OCI-LY1 (cell line): ENCODE data around the gene EDC3.

Experiments used
- H2AFZ ChIP-seq: fragments of 200-600 bp; sonication (generic), shearing (Covaris generic); 2 replicates; pipeline ENCODE4 v1.6.0; 2014; ENCODE audit warnings: antibody characterized with exemption, mild to moderate bottlenecking, low read length
- H3F3A ChIP-seq: fragments of 200-600 bp; sonication (generic), shearing (Covaris generic); 2 replicates; pipeline ENCODE4 v1.6.0; 2014; ENCODE audit warnings: mild to moderate bottlenecking, antibody characterized with exemption, low read length, moderate library complexity; ENCODE audit not compliant: insufficient read depth
- H3K27ac ChIP-seq: fragments of 200-600 bp; sonication (generic); 2 replicates; pipeline ENCODE4 v1.5.1; 2014; ENCODE audit warnings: low read length, mixed run types, mild to moderate bottlenecking, low read depth; ENCODE audit not compliant: poor library complexity, severe bottlenecking
- H3K27me3 ChIP-seq: fragments of 200-600 bp; sonication (generic); 2 replicates; pipeline ENCODE4 v1.6.0; 2014; ENCODE audit warnings: antibody characterized with exemption, mild to moderate bottlenecking, low read length, moderate library complexity; ENCODE audit not compliant: insufficient read depth
- H3K36me3 ChIP-seq: fragments of 200-600 bp; sonication (generic); 2 replicates; pipeline ENCODE4 v1.6.1; 2014; ENCODE audit warnings: mild to moderate bottlenecking, antibody characterized with exemption, low read length, moderate library complexity, mixed read lengths; ENCODE audit not compliant: insufficient read depth
- H3K4me1 ChIP-seq: fragments of 200-600 bp; sonication (generic); 2 replicates; pipeline ENCODE4 v1.5.1; 2014; ENCODE audit warnings: mild to moderate bottlenecking, low read length, moderate library complexity; ENCODE audit not compliant: insufficient read depth, severe bottlenecking
- H3K4me2 ChIP-seq: fragments of 200-600 bp; sonication (generic), shearing (Covaris generic); 2 replicates; pipeline ENCODE4 v1.6.1; 2014; ENCODE audit warnings: low read length
- H3K4me3 ChIP-seq: fragments of 200-600 bp; sonication (generic); 2 replicates; pipeline ENCODE4 v1.5.1; 2014; ENCODE audit warnings: low read length, low read depth, mild to moderate bottlenecking, mixed read lengths; ENCODE audit not compliant: poor library complexity, severe bottlenecking
- H3K79me2 ChIP-seq: fragments of 200-600 bp; shearing (Covaris generic); 2 replicates; pipeline ENCODE4 v1.6.1; 2016; ENCODE audit warnings: mixed run types, low read length, mixed read lengths; ENCODE audit not compliant: insufficient read depth
- H3K9ac ChIP-seq: fragments of 200-600 bp; sonication (generic), shearing (Covaris generic); 2 replicates; pipeline ENCODE4 v1.6.1; 2014; ENCODE audit warnings: mild to moderate bottlenecking, low read length, mixed read lengths
- H3K9me2 ChIP-seq: fragments of 200-600 bp; sonication (generic), shearing (Covaris generic); 2 replicates; pipeline ENCODE4 v1.6.1; 2014; ENCODE audit warnings: low read depth, mild to moderate bottlenecking, low read length, mixed read lengths
- H3K9me3 ChIP-seq: fragments of 200-600 bp; shearing (Covaris generic); 2 replicates; pipeline ENCODE4 v1.6.1; 2014; ENCODE audit warnings: low read length, mixed read lengths
- H4K20me1 ChIP-seq: fragments of 200-600 bp; sonication (generic), shearing (Covaris generic); 2 replicates; pipeline ENCODE4 v1.6.0; 2016; ENCODE audit warnings: mild to moderate bottlenecking, low read length; ENCODE audit not compliant: insufficient read depth
- CTCF ChIP-seq: fragments of 200-600 bp; sonication (generic), shearing (Covaris generic); IDR thresholded peaks from 2 replicates; pipeline ENCODE4 v1.5.1; 2017; ENCODE audit warnings: mild to moderate bottlenecking, antibody characterized with exemption, low read length, moderate library complexity, mixed read lengths
- EZH2 ChIP-seq: fragments of 200-600 bp; sonication (generic), shearing (Covaris generic); IDR thresholded peaks from 2 replicates; pipeline ENCODE4 v1.8.0; 2017; ENCODE audit warnings: borderline replicate concordance, mixed run types, mild to moderate bottlenecking, antibody characterized with exemption, low read length, moderate library complexity, mixed read lengths

EDC3 gene

DNA sequence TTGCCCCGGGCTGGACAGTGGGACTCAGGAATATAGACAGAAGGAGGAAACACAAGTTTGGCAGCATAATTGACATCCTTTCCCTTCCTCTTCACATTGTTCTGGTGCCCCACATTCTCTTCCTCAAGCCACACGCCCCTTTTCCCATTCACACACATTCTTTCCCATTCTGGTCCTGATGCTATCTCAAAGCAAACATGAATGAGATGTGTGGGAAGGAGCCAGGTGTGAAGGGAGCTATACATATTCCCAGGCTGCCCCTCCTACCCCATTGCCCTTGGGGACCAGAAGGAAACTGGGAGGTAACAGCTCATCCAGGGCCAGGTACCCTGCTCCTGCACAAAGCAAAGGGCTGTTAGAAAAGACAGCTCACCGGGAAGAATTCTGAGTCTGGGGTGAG is 103.6 kb downstream of the EDC3 start:
- Histone ChIP-seq H3K9me3 (no peaks in the 10 kb centered on the region), H3K36me3 (no peaks in the 10 kb centered on the region), H3K4me3 (no peak overlapping the region), H3K4me1 (no peaks in the 10 kb centered on the region), H3K9me2 (no peaks in the 10 kb centered on the region), H3K27me3 (no peaks in the 10 kb centered on the region), H3K4me2 (no peak overlapping the region), H3F3A (no peaks in the 10 kb centered on the region), H4K20me1 (no peaks in the 10 kb centered on the region), H3K27ac (no peak overlapping the region), H2AFZ (no peak overlapping the region), H3K79me2 (no peaks in the 10 kb centered on the region), H3K9ac (no peak overlapping the region)
- TF ChIP-seq EZH2 (no peak), CTCF (no peak)

DNA sequence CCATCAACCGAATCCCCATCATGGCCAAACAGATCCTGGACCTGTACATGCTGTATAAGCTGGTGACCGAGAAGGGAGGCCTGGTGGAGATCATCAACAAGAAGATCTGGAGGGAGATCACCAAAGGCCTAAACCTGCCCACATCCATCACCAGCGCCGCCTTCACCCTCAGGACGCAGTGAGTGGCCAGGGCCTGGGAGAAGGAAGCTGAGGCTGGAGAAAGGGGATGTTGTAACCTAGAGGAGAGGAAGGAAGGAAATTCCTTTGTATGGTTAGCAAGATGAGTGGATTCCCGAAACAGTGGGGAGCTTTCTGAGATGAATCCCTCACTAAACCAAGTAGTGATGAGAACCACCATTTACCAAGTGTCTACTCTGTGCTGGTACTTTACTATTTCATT is 106.0 kb downstream of the EDC3 start:
- Histone ChIP-seq H3K27ac (no peak overlapping the region), H3K4me1 (no peaks in the 10 kb centered on the region), H3K9me2 (no peaks in the 10 kb centered on the region), H3K79me2 (no peaks in the 10 kb centered on the region), H2AFZ (no peak overlapping the region), H4K20me1 (no peaks in the 10 kb centered on the region), H3K36me3 (no peaks in the 10 kb centered on the region), H3F3A (no peaks in the 10 kb centered on the region), H3K4me2 (no peak overlapping the region), H3K9me3 (no peaks in the 10 kb centered on the region), H3K9ac (no peak overlapping the region), H3K27me3 (no peaks in the 10 kb centered on the region), H3K4me3 (no peak overlapping the region)
- no peak for TF ChIP-seq CTCF
- TF ChIP-seq EZH2, result no peak

DNA sequence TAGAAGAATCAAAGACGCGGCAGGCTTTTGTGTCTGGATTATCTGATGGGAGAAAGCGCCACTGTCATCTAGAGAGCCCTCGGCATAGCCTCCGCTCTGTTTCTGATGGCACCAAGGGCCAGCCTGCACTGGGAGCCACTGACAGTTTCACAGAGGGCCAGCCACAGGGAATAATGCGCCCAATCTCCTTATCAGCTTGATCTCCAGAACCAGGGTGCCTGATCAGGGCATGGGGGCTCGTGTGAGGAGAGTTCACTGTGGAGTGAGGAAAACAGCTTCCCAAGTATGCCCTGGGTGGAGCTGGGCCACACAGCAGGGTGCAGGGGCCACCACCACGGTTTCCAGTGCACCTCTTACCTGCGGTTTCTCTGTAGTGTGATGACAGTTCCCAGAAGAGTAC is 110.0 kb downstream of the EDC3 start:
- H3K9me3 ChIP-seq, result no peaks in the 10 kb centered on the region
- no peaks in the 10 kb centered on the region for H3K4me1 ChIP-seq
- no peak overlapping the region for H2AFZ ChIP-seq
- H3K27me3 ChIP-seq, result no peaks in the 10 kb centered on the region
- no peaks in the 10 kb centered on the region for H3K9me2 ChIP-seq
- H3K79me2 ChIP-seq, result no peaks in the 10 kb centered on the region
- no peak for TF ChIP-seq CTCF
- no peak for TF ChIP-seq EZH2
- no peaks in the 10 kb centered on the region for H3K36me3 ChIP-seq
- H4K20me1 ChIP-seq, result no peaks in the 10 kb centered on the region
- H3K4me2 ChIP-seq, result no peak overlapping the region
- H3K4me3 ChIP-seq, result no peak overlapping the region
- no peaks in the 10 kb centered on the region for H3F3A ChIP-seq
- no peak overlapping the region for H3K9ac ChIP-seq
- no peak overlapping the region for H3K27ac ChIP-seq
